ENCODE measurements around the gene NLGN2. TPM values are rescaled to one million over a fixed set of nuclear protein-coding genes. Genes with fewer than 3 reads are reported as not detected.

The NLGN2 gene
- total and polyA plus RNA-seq, 2 of the 8 experiments (the other 6 are each of a cell fraction or from before 2014, with no cell fraction given) = 21.2 to 62.8 TPM

DNA sequence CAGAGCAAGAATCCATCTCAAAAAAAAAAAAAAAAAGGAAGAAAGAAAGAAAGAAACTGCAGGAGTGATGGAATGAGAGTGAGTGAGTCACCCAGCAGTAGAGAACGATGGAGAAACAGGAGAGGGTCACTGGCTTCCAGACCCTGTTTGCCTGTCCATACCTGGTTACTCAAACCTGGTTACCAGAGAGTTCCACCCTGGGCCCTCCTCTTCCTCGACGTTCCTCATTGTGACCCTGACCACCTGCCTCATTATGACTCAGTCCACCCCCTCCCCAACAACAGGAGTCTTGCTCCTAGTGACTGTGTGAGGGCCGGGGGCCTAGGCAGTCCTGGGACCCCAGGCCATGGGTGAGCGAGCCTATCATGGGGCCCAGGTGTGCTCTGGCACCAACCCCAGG, 20.9 kb downstream of the NLGN2 start, which contains the start of gene SPEM3 (continued):
- TF ChIP-seq SIX5 (IDR thresholded peaks at IDR 0.05; ENCODE audit: low read depth, low read length) (no peak), E2F6 (IDR thresholded peaks at IDR 0.05) (no peak), FOSL1 (IDR thresholded peaks at IDR 0.05; ENCODE audit: insufficient read depth, low read depth, low read length) (no peak), RFX5 (IDR thresholded peaks at IDR 0.05; ENCODE audit: borderline replicate concordance, low read depth, low read length) (no peak), GABPA (IDR thresholded peaks at IDR 0.05; ENCODE audit: borderline replicate concordance, insufficient read depth, low read length) (no peak)
